NCI-H460 (cell line): Measurements from ENCODE around the gene LHFPL3. TPM values are rescaled to one million over a fixed set of nuclear protein-coding genes. Genes with fewer than 3 reads are reported as not detected.

Experiments
- DNase-seq: peaks from one replicate; pipeline ENCODE4 v3.0.0-alpha.2; 2016; ENCODE audit warnings: low read depth; ENCODE audit errors: extremely low read depth
- small RNA-seq, 2 experiments: library from RNA; depleted of rRNA; stranded (forward); fragments of <200 nt; gene quantifications; one replicate each; pipeline ENCODE3, GENCODE V24; 2014
- total RNA-seq: library from RNA; depleted of rRNA; stranded (reverse); fragments of >200 nt; shearing (Covaris generic); gene quantifications from 2 replicates; pipeline ENCODE4 v1.2.3, GENCODE V29; 2014; rRNA removed

The LHFPL3 gene
- total RNA-seq, 1 experiment from 2014 or later, result not detected

DNA sequence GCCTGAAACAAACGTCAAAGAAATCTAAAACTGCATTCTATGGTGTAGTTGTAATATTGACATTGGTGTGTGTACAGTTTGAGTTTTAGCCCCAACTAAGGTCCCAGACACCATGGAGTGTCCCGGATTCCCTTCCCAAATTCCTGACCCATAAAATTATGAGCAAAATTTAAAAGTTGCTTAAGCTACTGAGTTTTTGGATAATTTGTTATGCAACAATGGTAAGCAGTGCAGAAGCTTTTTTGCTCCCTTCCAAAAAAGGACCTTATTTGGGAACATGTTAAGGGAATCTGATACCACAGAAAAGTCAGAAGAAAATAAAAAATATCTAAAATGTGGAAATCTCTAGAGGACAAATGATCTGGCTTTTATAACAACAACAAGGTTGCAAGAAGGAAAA lies 622.4 kb downstream of the LHFPL3 start:
- no peak for DNase-seq

DNA sequence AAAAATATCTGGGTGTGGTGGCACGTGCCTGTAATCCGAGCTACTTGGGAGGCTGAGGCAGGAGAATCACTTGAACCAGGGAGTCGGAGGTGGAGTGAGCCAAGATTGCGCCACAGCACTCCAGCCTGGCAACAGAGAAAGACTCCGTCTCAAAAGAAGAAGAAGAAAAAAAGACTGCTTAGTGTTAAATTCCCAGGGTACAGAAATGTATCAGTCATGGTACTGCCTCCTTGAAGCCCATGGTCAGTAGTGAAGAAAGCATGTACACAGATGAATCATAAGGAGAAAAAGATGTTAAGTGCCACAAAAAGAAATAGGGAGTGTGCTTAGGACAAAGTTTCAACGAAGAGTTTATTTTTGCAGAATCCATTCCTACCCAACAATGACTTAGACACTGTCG lies 623.1 kb downstream of the LHFPL3 start:
- DNase-seq, result no peak

DNA sequence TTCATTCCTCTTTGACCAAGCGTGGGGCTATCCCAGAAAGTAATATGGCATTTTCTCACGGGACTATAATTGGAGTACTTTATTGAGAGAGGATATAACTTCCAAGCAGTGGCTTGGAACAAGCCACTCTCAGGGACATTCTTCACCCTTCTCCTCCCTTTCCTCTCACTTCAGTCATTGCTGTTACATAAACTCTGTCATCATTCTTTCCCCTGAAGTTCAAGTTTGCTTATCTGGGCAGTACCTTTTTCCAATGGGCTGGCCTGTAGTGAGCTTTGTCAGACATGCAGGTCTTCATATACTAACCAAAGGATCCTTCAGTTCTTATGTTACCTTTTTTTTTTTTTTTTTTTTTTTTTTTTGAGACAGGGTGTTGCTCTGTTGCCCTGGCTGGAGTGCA lies 626.9 kb downstream of the LHFPL3 start:
- no peak for DNase-seq

Small RNAs within 50 kb of the gene (small RNA-seq; reads per million reads assigned to genes)
- 0.02 to 0.06 reads per million in 2 experiments for gene RN7SL8P

Other genes with a start within 250 kb of the LHFPL3 start
- 35.1 and 39.8 TPM in 2 replicates for gene ORC5, start 120.6 kb upstream of the LHFPL3 start, total RNA-seq